Activated T-helper 1 cell treated with anti-CD3 and anti-CD28 coated beads, Interleukin-12 subunit alpha, Interleukin-12 subunit beta, Interleukin-2, Interleukin-4 antibody, amounts not matched to agents 30 ng/mL and 10 ng/mL and 1 ng/mL, durations not matched to agents 14 hours and 24 hours and 36 hours (primary cell): ENCODE results near the gene TMEFF2. TPM values are rescaled to one million over a fixed set of nuclear protein-coding genes. Genes with fewer than 3 reads are reported as not detected.
"Not testable (repeated sequence)": the region's sequence is repeated elsewhere in the genome, so short reads cannot be mapped to it uniquely, and the experiment has no call there.

Experiments
- DNase-seq: peaks from one replicate; pipeline ENCODE4 v3.0.0; 2021; ENCODE audit warnings: low spot score
- H3K27ac Mint-ChIP-seq: one replicate; pipeline ENCODE4 v1.8.0; 2021; ENCODE audit warnings: mild to moderate bottlenecking, mixed read lengths
- H3K27me3 Mint-ChIP-seq: one replicate; pipeline ENCODE4 v1.8.0; 2022; ENCODE audit warnings: mild to moderate bottlenecking, moderate library complexity, mixed read lengths; ENCODE audit not compliant: insufficient read depth
- H3K36me3 Mint-ChIP-seq: one replicate; pipeline ENCODE4 v1.8.0; 2021; ENCODE audit warnings: low read depth, mixed read lengths
- H3K4me1 Mint-ChIP-seq: one replicate; pipeline ENCODE4 v1.8.0; 2021; ENCODE audit warnings: low read depth, mixed read lengths
- H3K4me3 Mint-ChIP-seq: one replicate; pipeline ENCODE4 v1.8.0; 2021; ENCODE audit warnings: mild to moderate bottlenecking, moderate library complexity, mixed read lengths
- H3K9me3 Mint-ChIP-seq: one replicate; pipeline ENCODE4 v1.8.0; 2021; ENCODE audit warnings: mixed read lengths
- intact Hi-C: fragments of 100-400 bp; cut with micrococcal nuclease; formaldehyde crosslinking; loops from one replicate; pipeline ENCODE4 v1.15.1; 2024
- total RNA-seq: library from RNA; stranded (reverse); gene quantifications from 2 replicates; pipeline ENCODE4 v1.2.3, GENCODE V29; 2022

The TMEFF2 gene
- total RNA-seq, 1 donor from 2014 or later = not detected

DNA sequence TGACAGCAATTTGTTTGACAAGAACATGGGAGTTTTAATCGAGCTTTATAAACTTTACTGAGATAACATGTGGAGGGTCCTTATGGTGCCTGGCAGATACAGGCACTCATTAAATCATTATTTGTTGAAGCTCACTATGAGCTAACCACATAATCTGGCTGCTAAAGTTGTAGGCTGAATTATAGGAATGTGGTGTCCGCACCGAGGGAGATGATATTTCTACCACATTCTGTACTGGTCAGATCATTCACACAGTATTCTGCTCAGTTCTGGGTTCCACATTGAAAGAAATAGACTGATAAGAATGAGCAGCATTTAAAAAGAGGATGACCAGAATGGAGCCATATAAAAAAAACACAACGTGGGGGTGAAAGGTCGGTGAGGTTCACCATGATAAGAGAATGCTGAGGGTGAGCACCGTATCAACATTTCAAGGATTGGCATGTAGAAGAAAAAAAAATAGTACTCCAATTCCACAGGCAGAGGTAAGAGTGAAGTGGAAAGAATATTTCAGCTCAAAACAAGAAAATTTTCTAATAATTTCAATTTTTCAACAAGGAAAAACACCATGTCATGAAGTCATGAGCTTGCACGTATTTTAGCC, 54.4 kb downstream of the TMEFF2 start:
- Mint-ChIP-seq H3K27ac (no peak overlapping the region), H3K4me1 (no peaks in the 10 kb centered on the region), H3K27me3 (peaks cover 10% of the 10 kb centered on the region), H3K4me3 (no peak overlapping the region), H3K36me3 (no peaks in the 10 kb centered on the region), H3K9me3 (no peaks in the 10 kb centered on the region)
- intact Hi-C loops = no loop called here
- DNase-seq = no peak

DNA sequence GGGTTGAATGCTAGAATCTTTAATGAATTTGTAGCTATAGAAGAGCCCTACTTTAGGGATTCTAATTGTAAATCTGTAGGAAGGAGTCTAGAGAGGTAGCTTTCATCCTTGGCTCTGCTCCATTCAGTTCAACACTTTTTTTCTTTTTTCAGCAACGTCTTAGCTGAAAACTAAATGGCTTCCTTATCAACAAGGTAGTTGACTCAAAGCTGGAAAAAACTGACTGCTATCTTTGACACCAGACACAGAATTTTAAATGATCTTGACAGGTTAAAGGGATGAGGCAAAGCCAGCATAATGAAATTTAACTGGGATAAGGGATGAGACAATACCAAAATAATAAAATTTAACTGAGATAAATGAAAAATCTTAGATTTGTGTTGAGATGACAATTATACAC, 54.9 kb downstream of the TMEFF2 start:
- H3K27ac Mint-ChIP-seq = no peak overlapping the region
- no peaks in the 10 kb centered on the region for H3K4me1 Mint-ChIP-seq
- no peak for DNase-seq
- H3K27me3 Mint-ChIP-seq = peaks cover 10% of the 10 kb centered on the region
- no peaks in the 10 kb centered on the region for H3K9me3 Mint-ChIP-seq
- intact Hi-C loops = no loop called here
- no peak overlapping the region for H3K4me3 Mint-ChIP-seq
- no peaks in the 10 kb centered on the region for H3K36me3 Mint-ChIP-seq

DNA sequence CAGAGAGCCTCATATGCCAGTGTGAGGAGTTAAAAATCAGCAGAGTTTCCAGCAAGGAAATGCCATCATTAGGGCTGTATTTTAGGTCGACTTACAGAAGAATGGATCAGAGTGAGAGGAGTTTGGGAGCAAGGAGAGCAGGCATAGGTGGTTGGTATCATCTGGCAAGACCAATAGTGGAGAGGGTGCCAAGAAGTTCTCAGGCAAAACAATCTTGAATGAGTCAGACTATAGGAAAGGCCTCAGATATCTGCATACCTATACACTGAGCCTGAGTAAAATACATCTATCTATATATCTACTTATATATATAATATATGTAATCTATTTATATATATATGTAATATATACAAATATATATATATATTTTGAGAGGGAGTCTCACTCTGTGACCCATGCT, 57.3 kb downstream of the TMEFF2 start:
- no peak overlapping the region for H3K4me3 Mint-ChIP-seq
- no peak for DNase-seq

DNA sequence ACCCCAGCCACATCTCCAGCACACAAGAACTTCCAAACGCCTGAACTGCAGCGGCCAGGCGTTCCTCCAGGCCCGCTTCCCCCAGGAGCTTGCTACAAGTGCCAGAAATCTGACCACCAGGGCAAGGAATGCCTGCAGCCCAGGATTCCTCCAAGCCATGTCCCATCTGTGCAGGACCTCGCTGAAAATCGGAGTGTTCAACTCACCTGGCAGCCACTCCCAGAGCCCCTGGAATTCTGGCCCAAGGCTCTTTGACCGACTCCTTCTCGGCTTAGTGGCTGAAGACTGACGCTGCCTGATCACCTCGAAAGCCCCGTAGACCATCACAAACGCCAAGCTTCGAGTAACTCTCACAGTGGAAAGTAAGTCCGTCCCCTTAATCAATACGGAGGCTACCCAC, 62.1 kb downstream of the TMEFF2 start:
- H3K9me3 Mint-ChIP-seq, DNase-seq, H3K4me1 Mint-ChIP-seq, H3K4me3 Mint-ChIP-seq, H3K36me3 Mint-ChIP-seq, H3K27me3 Mint-ChIP-seq, intact Hi-C loops, H3K27ac Mint-ChIP-seq: not testable (repeated sequence)

More for the DNA sequence above, 57.3 kb downstream of the TMEFF2 start:
- no peaks in the 10 kb centered on the region for H3K9me3 Mint-ChIP-seq
- H3K4me1 Mint-ChIP-seq = no peaks in the 10 kb centered on the region
- no peak overlapping the region for H3K27ac Mint-ChIP-seq
- intact Hi-C loops = no loop called here
- no peaks in the 10 kb centered on the region for H3K36me3 Mint-ChIP-seq
- peaks cover 5% of the 10 kb centered on the region for H3K27me3 Mint-ChIP-seq

DNA sequence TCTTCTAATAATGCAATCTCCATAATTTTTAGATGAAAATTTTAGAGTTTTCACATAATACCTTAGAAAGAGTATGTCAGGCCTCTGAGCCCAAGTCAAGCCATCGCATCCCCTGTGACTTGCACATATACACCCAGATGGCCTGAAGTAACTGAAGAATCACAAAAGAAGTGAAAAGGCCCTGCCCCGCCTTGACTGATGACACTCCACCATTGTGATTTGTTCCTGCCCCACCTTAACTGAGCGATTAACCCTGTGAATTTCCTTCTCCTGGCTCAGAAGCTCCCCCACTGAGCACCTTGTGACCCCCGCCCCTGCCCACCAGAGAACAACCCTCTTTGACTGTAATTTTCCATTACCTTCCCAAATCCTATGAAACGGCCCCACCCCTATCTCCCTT, 64.4 kb downstream of the TMEFF2 start:
- H3K4me3 Mint-ChIP-seq, H3K9me3 Mint-ChIP-seq, intact Hi-C loops, H3K36me3 Mint-ChIP-seq, H3K27ac Mint-ChIP-seq, H3K27me3 Mint-ChIP-seq, DNase-seq, H3K4me1 Mint-ChIP-seq: not testable (repeated sequence)

DNA sequence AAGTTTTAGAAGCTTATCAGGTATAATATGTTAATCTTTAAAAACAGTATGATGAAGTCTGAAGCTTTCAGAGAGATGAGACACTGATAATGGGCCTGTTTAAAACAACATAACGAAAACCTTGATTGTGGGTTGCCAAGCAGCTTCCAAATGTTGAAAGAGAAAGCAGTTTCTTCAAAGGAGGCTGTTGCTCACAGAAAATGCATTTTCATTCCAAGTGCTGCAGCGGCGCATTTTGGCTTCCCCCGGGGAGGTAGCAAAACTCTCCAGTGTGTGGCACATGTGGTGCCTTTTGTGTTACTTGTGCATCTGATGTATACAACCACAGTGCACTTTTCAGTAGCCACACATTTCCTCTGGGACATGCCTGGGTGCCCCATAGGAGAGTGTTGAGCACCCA, 66.1 kb downstream of the TMEFF2 start:
- H3K27ac Mint-ChIP-seq = no peak overlapping the region
- H3K36me3 Mint-ChIP-seq = no peaks in the 10 kb centered on the region
- H3K4me1 Mint-ChIP-seq = no peaks in the 10 kb centered on the region
- no peak overlapping the region for H3K4me3 Mint-ChIP-seq
- DNase-seq = no peak
- intact Hi-C loops = no loop called here
- H3K9me3 Mint-ChIP-seq = no peaks in the 10 kb centered on the region
- H3K27me3 Mint-ChIP-seq = peaks cover 3% of the 10 kb centered on the region

DNA sequence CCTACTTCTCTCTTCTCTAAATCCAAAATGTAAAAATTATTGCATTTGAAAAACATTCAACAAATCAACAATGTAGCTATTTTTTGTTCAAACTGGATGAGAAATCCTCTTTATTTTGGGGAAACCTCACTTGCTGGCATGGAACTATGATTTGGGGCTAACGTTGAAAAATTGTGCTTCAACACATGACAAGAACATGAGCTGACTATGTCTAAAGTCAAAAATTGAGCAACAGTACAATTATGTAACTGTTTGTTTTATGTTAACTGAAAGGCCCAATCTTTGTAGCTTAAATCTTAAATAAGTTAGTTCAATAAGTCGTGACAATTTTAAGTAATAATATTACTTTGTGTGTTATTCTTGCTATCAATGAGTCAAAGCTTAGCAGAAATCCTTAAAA, 67.3 kb downstream of the TMEFF2 start:
- intact Hi-C loops = no loop called here
- no peak for DNase-seq
- no peak overlapping the region for H3K27ac Mint-ChIP-seq
- H3K4me1 Mint-ChIP-seq = no peaks in the 10 kb centered on the region
- H3K36me3 Mint-ChIP-seq = no peaks in the 10 kb centered on the region
- no peak overlapping the region for H3K4me3 Mint-ChIP-seq
- H3K9me3 Mint-ChIP-seq = no peaks in the 10 kb centered on the region
- peaks cover 3% of the 10 kb centered on the region for H3K27me3 Mint-ChIP-seq

DNA sequence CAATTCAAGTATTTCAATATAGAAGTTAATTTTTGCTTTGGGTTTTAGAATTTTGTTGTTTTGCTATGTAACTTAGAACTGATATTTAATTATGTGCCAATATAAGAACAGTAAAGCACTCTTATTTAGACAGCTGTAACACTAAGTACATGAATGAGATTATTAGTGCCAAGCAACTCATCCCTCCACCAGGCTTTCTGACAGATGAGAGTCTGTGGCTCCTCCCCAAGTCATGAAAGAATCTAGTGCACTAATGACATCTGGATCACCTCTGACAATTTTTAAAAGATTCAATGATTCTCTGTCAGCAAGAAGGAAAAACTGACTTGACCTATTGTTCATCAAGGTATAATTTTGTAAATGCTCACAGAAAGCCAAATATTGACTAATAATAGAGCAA, 67.8 kb downstream of the TMEFF2 start:
- DNase-seq = no peak
- peaks cover 3% of the 10 kb centered on the region for H3K27me3 Mint-ChIP-seq
- no peak overlapping the region for H3K27ac Mint-ChIP-seq
- H3K36me3 Mint-ChIP-seq = no peaks in the 10 kb centered on the region
- H3K4me1 Mint-ChIP-seq = no peaks in the 10 kb centered on the region
- intact Hi-C loops = no loop called here
- no peaks in the 10 kb centered on the region for H3K9me3 Mint-ChIP-seq
- H3K4me3 Mint-ChIP-seq = no peak overlapping the region

DNA sequence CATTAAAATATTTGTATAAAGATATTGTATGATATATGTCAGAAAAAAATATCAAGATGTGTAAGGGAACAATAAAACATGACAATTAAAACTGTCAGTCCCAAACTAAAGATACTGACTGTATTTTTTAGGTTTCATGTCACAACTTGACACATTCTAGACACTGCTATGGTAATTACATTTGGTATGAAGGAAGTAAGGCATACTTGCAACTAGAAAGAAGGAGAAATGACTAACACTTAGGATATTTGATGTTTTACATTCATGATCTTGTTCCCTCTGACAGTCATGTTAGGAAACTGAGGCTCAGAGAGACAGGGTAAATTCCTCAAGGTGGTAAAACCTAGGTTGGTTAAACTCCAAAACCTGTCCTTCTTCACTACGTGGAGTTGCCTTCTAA, 68.3 kb downstream of the TMEFF2 start:
- no peak for DNase-seq
- intact Hi-C loops = no loop called here
- Mint-ChIP-seq H3K36me3 (no peaks in the 10 kb centered on the region), H3K9me3 (no peaks in the 10 kb centered on the region), H3K4me3 (no peak overlapping the region), H3K27ac (no peak overlapping the region), H3K4me1 (no peaks in the 10 kb centered on the region), H3K27me3 (peaks cover 3% of the 10 kb centered on the region)

DNA sequence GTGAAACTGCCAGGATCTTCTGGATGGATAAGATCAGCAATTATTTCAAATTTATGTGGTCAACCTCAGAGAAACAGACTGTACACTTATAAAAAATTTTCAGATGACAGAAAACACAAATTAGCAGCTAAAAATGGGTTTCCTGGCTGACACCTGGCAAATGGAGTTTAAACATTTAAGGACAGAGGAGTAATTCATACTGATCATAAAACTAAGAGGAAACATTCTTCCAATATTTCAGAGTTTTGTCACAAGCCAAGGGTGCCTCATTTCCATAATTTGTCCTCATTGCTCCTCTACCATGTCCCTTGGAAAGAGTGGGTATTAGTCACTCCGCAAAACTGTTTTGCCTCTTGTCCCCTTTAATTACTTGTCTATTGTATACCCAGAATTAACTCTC, 70.2 kb downstream of the TMEFF2 start:
- Mint-ChIP-seq H3K9me3 (no peaks in the 10 kb centered on the region), H3K27ac (no peak overlapping the region), H3K4me1 (no peaks in the 10 kb centered on the region), H3K36me3 (no peaks in the 10 kb centered on the region), H3K27me3 (peaks cover 7% of the 10 kb centered on the region), H3K4me3 (no peak overlapping the region)
- intact Hi-C loops = no loop called here
- no peak for DNase-seq

DNA sequence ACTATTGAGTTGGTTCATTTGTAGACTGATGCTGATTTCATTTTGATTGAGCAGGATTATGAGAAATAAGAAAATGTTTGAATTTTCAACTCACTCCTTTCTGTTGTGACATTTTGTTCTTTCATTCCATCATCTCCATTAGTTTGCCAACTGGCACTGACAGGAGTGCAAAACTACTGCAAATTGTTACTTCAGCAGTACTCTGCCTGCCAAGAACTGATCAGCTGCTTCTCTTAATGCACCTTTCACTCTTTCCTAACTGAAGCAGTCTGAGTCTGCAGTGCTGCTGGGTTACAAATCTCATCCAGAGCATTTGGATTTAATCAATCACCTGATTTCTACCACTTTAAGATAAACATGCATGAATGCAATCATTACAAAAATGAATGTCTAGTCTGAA, 70.9 kb downstream of the TMEFF2 start:
- Mint-ChIP-seq H3K27me3 (peaks cover 7% of the 10 kb centered on the region), H3K9me3 (no peaks in the 10 kb centered on the region), H3K36me3 (no peaks in the 10 kb centered on the region), H3K4me1 (no peaks in the 10 kb centered on the region), H3K27ac (no peak overlapping the region), H3K4me3 (no peak overlapping the region)
- DNase-seq = no peak
- intact Hi-C loops = no loop called here

DNA sequence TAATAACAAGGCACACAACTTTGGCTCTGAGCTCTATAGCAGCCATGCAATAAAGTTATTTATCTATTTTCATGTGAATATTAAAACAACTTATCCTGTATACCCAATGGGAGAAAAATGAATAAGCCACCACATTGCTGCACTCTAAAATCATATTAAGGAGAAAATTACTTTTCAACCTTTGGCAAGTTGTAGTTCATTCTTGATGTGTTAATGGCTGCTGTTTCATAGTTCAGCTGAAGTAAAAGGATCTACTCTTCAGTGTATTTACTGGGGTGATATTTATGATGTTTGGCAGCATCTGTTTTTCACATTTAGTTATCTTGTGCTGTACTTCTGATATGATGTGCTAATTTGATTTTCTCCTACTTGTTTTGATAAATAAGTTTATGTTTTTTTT, 71.8 kb downstream of the TMEFF2 start:
- no peaks in the 10 kb centered on the region for H3K36me3 Mint-ChIP-seq
- peaks cover 7% of the 10 kb centered on the region for H3K27me3 Mint-ChIP-seq
- DNase-seq = no peak
- H3K9me3 Mint-ChIP-seq = no peaks in the 10 kb centered on the region
- intact Hi-C loops = no loop called here
- no peak overlapping the region for H3K27ac Mint-ChIP-seq
- no peaks in the 10 kb centered on the region for H3K4me1 Mint-ChIP-seq
- no peak overlapping the region for H3K4me3 Mint-ChIP-seq

DNA sequence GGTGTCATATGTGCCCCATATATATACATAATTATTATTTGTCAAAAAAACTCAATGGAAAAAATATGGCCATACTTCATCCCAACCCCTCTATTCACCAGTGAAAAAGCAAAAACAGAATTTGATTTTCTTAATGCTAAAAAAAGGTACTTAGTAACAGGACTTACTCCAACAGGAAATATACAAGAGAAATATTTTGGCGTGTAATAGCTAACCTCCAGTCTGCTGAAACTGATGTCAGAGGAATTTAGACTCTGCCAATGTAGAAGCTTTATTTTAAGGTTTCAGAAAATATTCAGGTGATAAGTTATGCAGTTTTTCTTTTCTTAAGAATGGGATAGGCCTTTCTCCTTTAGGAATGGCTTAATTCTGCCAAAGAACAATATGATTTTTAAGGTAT, 72.6 kb downstream of the TMEFF2 start:
- peaks cover 7% of the 10 kb centered on the region for H3K27me3 Mint-ChIP-seq
- intact Hi-C loops = no loop called here
- H3K9me3 Mint-ChIP-seq = no peaks in the 10 kb centered on the region
- no peak overlapping the region for H3K27ac Mint-ChIP-seq
- no peaks in the 10 kb centered on the region for H3K4me1 Mint-ChIP-seq
- H3K36me3 Mint-ChIP-seq = no peaks in the 10 kb centered on the region
- no peak for DNase-seq
- H3K4me3 Mint-ChIP-seq = no peak overlapping the region

DNA sequence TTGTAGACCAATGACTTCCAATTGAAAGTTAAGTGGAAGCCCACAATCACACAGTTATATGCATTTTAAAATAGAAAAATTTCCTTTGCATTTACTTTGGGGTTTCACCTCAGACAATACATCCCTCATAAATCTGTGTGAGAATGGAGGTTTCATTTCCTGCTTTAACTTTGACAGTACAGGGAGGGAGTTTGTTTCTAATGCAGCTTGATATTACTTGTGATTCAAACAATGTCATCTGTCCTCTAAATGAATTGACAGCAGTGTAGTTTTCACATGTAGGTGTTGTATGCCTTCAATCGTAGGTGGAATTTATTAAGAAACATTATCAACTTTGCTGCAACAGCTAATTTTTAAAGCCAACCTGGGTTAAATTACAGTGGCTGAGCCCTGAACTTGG, 75.2 kb downstream of the TMEFF2 start:
- no peak for DNase-seq
- Mint-ChIP-seq H3K4me3 (no peak overlapping the region), H3K9me3 (no peaks in the 10 kb centered on the region)

More for the DNA sequence above, 75.2 kb downstream of the TMEFF2 start:
- H3K4me1 Mint-ChIP-seq = no peaks in the 10 kb centered on the region
- no peak overlapping the region for H3K27ac Mint-ChIP-seq
- intact Hi-C loops = no loop called here
- H3K36me3 Mint-ChIP-seq = no peaks in the 10 kb centered on the region
- peaks cover 7% of the 10 kb centered on the region for H3K27me3 Mint-ChIP-seq
